ENCODE results near the gene PRCP.

PRCP gene

DNA sequence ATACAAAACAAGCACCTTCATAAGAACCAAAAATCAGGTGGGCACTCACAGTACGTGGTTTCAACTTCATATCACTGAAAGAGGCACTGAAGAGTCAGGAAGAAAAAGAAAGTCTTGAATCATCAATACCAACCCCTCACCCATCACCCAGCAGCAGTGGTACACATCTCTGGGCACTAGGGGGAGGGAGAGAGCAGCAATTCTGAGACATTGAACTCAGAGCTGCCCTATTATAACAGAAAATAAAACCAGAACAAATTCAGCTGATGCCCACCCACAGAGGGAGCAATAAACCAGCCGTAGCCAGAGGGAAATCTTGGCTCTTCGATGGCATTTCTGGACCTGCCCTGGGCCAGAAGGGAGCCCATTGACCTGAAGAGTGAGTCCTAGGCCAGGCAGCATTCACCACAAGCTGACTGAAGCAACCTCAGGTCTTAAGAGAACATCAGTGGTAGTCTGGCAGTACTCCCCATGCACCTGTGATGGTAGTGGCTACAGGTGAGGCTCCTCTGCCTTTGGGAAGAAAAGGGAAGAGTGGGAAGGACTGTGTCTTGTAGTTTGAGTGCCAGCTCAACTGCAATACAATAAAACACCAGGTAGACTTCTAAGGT lies 124.4 kb downstream of the PRCP start:
- DNase-seq = peak in 1 of 2 experiments; percentile 13

DNA sequence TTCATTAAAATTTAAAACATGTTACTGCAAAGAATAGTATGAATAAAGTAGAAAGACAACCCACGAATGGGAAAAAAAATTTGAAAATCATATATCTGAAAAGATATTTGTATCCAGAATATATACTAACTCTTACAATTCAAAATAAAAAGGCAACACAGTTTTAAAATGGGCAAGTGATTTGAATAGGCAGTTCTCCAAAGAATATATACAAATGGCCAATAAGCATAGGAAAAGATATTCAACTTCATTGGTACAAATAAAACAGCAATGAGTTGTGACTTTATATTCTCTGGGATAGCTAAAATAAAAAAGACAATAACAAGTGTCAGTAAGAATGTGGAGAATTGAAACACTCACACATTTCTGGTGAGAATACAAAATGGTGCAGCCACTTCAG lies 125.0 kb downstream of the PRCP start:
- no peak for DNase-seq
